OCI-LY7 (cell line): Measurements from ENCODE around the gene MED25. TPM values are rescaled to one million over a fixed set of nuclear protein-coding genes. Genes with fewer than 3 reads are reported as not detected.

Experiments
- BruUV-seq: library from RNA; stranded (reverse); fragments of 400-500 nt; replicated peaks from 2 replicates; lab custom pipeline; 2021; lab: Mats Ljungman, UMichigan
- CTCF ChIA-PET: fragments of 300-600 bp; sonication (Branson Sonifier 250); formaldehyde crosslinking; loops from one replicate; lab custom pipeline; 2022; ENCODE audit warnings: antibody characterized with exemption; ENCODE audit not compliant: unreplicated experiment; lab: Charles Lee
- POLR2A ChIA-PET: fragments of 300-600 bp; sonication (Branson Sonifier 250); formaldehyde crosslinking; loops from one replicate; lab custom pipeline; 2022; ENCODE audit warnings: antibody characterized with exemption; lab: Charles Lee
- DNase-seq: peaks from one replicate; pipeline ENCODE4 v3.0.0-alpha.2; 2015; ENCODE audit warnings: low spot score
- H2AFZ ChIP-seq: fragments of 200-600 bp; sonication (generic), shearing (Covaris generic); 2 replicates; pipeline ENCODE4 v1.6.1; 2014; ENCODE audit warnings: mild to moderate bottlenecking, antibody characterized with exemption, low read length, moderate library complexity
- H3K27ac ChIP-seq: fragments of 200-600 bp; sonication (generic); 2 replicates; pipeline ENCODE4 v1.5.1; 2014; ENCODE audit warnings: mixed run types, low read depth, mild to moderate bottlenecking, moderate library complexity, low read length, inconsistent platforms; ENCODE audit not compliant: poor library complexity, severe bottlenecking
- H3K36me3 ChIP-seq: fragments of 200-600 bp; sonication (generic); 2 replicates; pipeline ENCODE4 v1.6.1; 2014; ENCODE audit warnings: mild to moderate bottlenecking, antibody characterized with exemption, low read length, moderate library complexity, mixed read lengths; ENCODE audit not compliant: insufficient read depth
- H3K4me1 ChIP-seq: fragments of 200-600 bp; sonication (generic); 2 replicates; pipeline ENCODE4 v1.5.1; 2014; ENCODE audit warnings: mild to moderate bottlenecking, low read length; ENCODE audit not compliant: insufficient read depth, poor library complexity, severe bottlenecking
- H3K4me2 ChIP-seq: fragments of 200-600 bp; sonication (generic); 2 replicates; pipeline ENCODE4 v1.6.1; 2014; ENCODE audit warnings: mild to moderate bottlenecking, low read length
- H3K4me3 ChIP-seq: fragments of 200-600 bp; sonication (generic); 2 replicates; pipeline ENCODE4 v1.5.1; 2014; ENCODE audit warnings: mild to moderate bottlenecking, low read depth, low read length; ENCODE audit not compliant: poor library complexity, severe bottlenecking
- H3K79me2 ChIP-seq: fragments of 200-600 bp; sonication (generic); 2 replicates; pipeline ENCODE4 v1.6.1; 2016; ENCODE audit warnings: low read depth, mild to moderate bottlenecking, low read length, moderate library complexity, mixed read lengths; ENCODE audit not compliant: insufficient read depth
- H3K9me2 ChIP-seq: fragments of 200-600 bp; sonication (generic); 2 replicates; pipeline ENCODE4 v1.6.1; 2016; ENCODE audit warnings: mild to moderate bottlenecking, low read length, mixed read lengths; ENCODE audit not compliant: insufficient read depth
- H3K9me3 ChIP-seq: fragments of 200-600 bp; sonication (generic); 2 replicates; pipeline ENCODE4 v1.6.1; 2014; ENCODE audit warnings: mild to moderate bottlenecking, mixed run types, low read length, mixed read lengths
- H4K20me1 ChIP-seq: fragments of 200-600 bp; sonication (generic); 2 replicates; pipeline ENCODE4 v1.6.1; 2014; ENCODE audit warnings: mild to moderate bottlenecking, antibody characterized with exemption, low read length, moderate library complexity, mixed read lengths; ENCODE audit not compliant: insufficient read depth
- EZH2phosphoT487 ChIP-seq: fragments of 200-600 bp; sonication (generic); IDR thresholded peaks from 2 replicates; pipeline ENCODE4 v1.6.1; 2018; ENCODE audit warnings: low read depth, borderline replicate concordance, mild to moderate bottlenecking, mixed run types, antibody characterized with exemption, low read length, moderate library complexity, mixed read lengths
- intact Hi-C: fragments of 100-400 bp; cut with micrococcal nuclease; formaldehyde crosslinking; loops from one replicate; pipeline ENCODE4 v1.10.0; 2022; ENCODE audit not compliant: unreplicated experiment
- total RNA-seq, 2 experiments: library from RNA; depleted of rRNA in 1 of 2; stranded (reverse); fragments of >200 nt in 1 of 2; shearing (Covaris generic) in 1 of 2; gene quantifications; 2 replicates each; pipeline ENCODE4 v1.2.3, GENCODE V29; 2014 to 2022
- TF ChIP-seq, protein P1 (sequence below): fragments of 200-600 bp; sonication (generic); conservative IDR thresholded peaks from 2 replicates; pipeline ENCODE4 v1.5.1; 2014; ENCODE audit warnings: mild to moderate bottlenecking, antibody characterized with exemption, low read length, moderate library complexity, mixed read lengths

Gene MED25
- total RNA-seq, 2 experiments from 2014 or later: 85.1 to 111 TPM

DNA sequence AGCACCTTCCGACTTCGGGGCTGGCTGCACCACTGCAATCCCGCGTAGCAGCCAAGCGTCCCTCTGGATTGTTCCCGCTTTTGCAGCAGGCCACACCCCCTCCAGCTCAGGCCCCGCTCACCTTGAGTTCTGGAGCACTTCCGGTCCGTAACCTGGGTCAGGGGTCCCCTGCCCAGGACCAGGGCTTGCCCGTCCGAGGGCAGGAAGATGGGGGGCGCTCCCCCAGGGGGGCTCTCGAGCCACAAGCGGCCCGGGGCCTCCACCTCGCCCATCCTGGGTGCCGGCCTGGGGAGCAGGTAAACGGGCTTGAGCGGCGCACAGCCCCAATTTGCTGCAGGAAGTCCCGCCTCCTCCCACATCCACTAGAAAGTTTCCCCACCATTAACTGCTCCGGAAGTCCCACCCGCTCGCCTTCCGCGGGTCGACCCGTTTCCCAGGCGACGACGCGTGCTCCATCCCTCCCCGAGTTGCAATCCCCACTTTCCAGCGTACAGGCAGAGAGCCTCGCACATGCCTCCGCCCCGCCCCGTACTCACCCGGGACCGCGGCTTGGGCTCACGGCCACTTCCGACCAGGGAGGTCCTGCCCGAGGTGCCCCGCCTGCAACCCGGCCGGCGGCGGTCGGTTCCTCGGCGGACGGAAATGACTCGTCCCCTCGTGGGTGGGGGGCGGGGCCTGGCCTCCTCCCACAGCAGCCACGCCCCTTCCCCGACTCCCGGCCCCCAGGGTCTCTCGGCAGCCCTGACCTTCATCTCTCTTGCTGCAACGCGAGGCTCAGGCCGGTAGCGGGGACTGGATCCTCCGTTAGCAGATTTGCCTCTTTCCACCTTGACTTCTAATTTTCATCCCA is 49.1 kb downstream of the MED25 start, which contains the start of gene PNKP:
Gene PNKP (minus strand): TSS at position 644 of the 850 bp plus-strand sequence. CDS start 372 bp downstream, at position 272.
- BruUV-seq: no TSS peak
- Histone ChIP-seq H3K4me3 (peak within 1 kb of the TSS; percentile 80), H2AFZ (peak within 1 kb of the TSS; percentile 46; the same call in 1 of the 2 replicates), H3K4me2 (peak within 1 kb of the TSS; percentile 89), H3K36me3 (peaks cover 41% of the 10 kb centered on the region), H3K9me3 (no peaks in the 10 kb centered on the region), H3K79me2 (peaks cover 28% of the 10 kb centered on the region; the same call in 1 of the 2 replicates), H3K4me1 (peaks cover 52% of the 10 kb centered on the region), H3K27ac (peak within 1 kb of the TSS; percentile 69), H3K9me2 (no peaks in the 10 kb centered on the region), H4K20me1 (peaks cover 10% of the 10 kb centered on the region; the same call in 1 of the 2 replicates)
- intact Hi-C loops: loop anchor here (1.0 to 2.0 kb wide), 2 partner anchors 54 to 101 kb away; partner anchors contain the start of gene FUZ
- TF ChIP-seq EZH2phosphoT487: no peak
- TF ChIP-seq, protein P1, sequence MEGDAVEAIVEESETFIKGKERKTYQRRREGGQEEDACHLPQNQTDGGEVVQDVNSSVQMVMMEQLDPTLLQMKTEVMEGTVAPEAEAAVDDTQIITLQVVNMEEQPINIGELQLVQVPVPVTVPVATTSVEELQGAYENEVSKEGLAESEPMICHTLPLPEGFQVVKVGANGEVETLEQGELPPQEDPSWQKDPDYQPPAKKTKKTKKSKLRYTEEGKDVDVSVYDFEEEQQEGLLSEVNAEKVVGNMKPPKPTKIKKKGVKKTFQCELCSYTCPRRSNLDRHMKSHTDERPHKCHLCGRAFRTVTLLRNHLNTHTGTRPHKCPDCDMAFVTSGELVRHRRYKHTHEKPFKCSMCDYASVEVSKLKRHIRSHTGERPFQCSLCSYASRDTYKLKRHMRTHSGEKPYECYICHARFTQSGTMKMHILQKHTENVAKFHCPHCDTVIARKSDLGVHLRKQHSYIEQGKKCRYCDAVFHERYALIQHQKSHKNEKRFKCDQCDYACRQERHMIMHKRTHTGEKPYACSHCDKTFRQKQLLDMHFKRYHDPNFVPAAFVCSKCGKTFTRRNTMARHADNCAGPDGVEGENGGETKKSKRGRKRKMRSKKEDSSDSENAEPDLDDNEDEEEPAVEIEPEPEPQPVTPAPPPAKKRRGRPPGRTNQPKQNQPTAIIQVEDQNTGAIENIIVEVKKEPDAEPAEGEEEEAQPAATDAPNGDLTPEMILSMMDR: no peak
- CTCF ChIA-PET: no interaction called here
- peak; percentile 90 for DNase-seq
- POLR2A ChIA-PET: interaction anchor here (0.6 to 0.8 kb wide), 2 partner anchors 9 to 218 kb away, joined by 3 to 7 read pairs; no protein-coding TSS in a partner anchor

DNA sequence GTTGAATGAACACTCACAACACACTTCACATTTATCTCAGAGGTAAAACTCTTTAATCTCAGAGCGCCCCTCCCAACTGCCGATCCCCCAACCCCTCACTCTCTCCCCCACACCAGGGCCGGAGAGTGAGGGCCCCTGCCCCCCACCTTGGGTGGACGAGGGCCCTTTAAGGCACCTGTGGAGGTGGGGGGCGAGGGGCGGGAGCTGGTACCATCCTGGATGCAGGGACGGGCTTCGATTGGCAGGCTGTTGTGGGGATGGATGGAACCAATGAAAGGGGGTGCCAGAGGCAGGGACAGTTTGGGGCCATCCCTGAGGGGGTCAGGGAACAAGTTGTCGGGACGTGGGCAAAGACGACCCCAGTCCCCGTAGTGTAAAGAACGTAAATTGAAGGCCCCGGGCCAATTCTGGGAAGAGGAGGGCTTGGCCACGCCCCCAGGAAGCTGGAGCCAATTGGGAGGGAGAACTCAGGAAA is 51.0 kb downstream of the MED25 start:
- BruUV-seq: no TSS peak
- H3K9me2 ChIP-seq: no peaks in the 10 kb centered on the region
- H2AFZ ChIP-seq: peak overlapping the region; percentile 51; the same call in 1 of the 2 replicates
- no peak for DNase-seq
- ChIA-PET CTCF (no interaction called here), POLR2A (interaction anchor here (0.7 to 1.1 kb wide), 4 partner anchors 11 to 50 kb away, joined by 3 to 7 read pairs (median 4); no protein-coding TSS in a partner anchor)
- H3K4me1 ChIP-seq: peaks cover 52% of the 10 kb centered on the region
- intact Hi-C loops: no loop called here
- peaks cover 10% of the 10 kb centered on the region; the same call in 1 of the 2 replicates for H4K20me1 ChIP-seq
- peak overlapping the region; percentile 49 for H3K27ac ChIP-seq
- peak overlapping the region; percentile 66 for H3K4me2 ChIP-seq
- peaks cover 28% of the 10 kb centered on the region; the same call in 1 of the 2 replicates for H3K79me2 ChIP-seq
- peaks cover 23% of the 10 kb centered on the region for H3K36me3 ChIP-seq
- TF ChIP-seq, protein P1: no peak
- no peak for TF ChIP-seq EZH2phosphoT487
- no peaks in the 10 kb centered on the region for H3K9me3 ChIP-seq
- peak overlapping the region; percentile 69 for H3K4me3 ChIP-seq
